SU-DHL-6 (cell line): ENCODE results near the gene RABGGTB.

Source experiments
- EZH2phosphoT487 ChIP-seq: fragments of 200-600 bp; sonication (generic), shearing (Covaris generic); conservative IDR thresholded peaks from 2 replicates; pipeline ENCODE4 v1.6.1; 2018; ENCODE audit warnings: mild to moderate bottlenecking, antibody characterized with exemption, low read length, moderate library complexity, mixed read lengths
- TF ChIP-seq, protein P1 (sequence below): fragments of 200-600 bp; sonication (generic); IDR thresholded peaks from one replicate; pipeline ENCODE4 v1.5.1; 2017; ENCODE audit warnings: antibody characterized with exemption, mild to moderate bottlenecking, low read length, moderate library complexity; ENCODE audit not compliant: insufficient read depth, poor library complexity, severe bottlenecking

- TF ChIP-seq, protein P1, sequence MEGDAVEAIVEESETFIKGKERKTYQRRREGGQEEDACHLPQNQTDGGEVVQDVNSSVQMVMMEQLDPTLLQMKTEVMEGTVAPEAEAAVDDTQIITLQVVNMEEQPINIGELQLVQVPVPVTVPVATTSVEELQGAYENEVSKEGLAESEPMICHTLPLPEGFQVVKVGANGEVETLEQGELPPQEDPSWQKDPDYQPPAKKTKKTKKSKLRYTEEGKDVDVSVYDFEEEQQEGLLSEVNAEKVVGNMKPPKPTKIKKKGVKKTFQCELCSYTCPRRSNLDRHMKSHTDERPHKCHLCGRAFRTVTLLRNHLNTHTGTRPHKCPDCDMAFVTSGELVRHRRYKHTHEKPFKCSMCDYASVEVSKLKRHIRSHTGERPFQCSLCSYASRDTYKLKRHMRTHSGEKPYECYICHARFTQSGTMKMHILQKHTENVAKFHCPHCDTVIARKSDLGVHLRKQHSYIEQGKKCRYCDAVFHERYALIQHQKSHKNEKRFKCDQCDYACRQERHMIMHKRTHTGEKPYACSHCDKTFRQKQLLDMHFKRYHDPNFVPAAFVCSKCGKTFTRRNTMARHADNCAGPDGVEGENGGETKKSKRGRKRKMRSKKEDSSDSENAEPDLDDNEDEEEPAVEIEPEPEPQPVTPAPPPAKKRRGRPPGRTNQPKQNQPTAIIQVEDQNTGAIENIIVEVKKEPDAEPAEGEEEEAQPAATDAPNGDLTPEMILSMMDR, result no peak
- TF ChIP-seq EZH2phosphoT487, result no peak
Observed at GRCh38 chr1:75785983-75786853, at the start of gene RABGGTB.
